ENCODE results near the gene FBXL7.

The FBXL7 gene

DNA sequence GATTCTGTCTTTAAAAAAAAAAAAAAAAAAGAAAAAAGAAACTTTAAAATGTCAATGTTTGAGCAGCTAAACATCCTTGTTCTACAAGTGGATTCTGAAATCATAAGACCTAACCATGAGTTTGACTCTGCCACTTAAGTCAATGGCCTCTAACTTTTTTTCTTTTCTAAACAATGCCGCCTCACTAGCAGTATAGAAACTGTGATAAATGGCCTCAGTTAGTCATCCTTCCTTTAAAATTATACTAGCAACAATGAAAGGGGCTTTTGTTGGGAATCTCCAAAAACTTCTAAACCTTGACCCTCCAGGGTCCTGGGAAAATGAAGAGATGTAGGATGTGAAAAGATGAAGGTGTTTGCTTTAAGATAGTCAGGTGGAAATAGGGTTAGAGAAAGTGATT lies 71.1 kb downstream of the FBXL7 start:
- Histone ChIP-seq H3K9me3 (ENCODE audit: severe bottlenecking) (peaks cover 3% of the 10 kb centered on the region), H3K27me3 (ENCODE audit: insufficient read depth, low read depth, severe bottlenecking) (no peaks in the 10 kb centered on the region), H3K36me3 (no peaks in the 10 kb centered on the region), H3K27ac (no peak overlapping the region), H3K4me3 (ENCODE audit: low read depth, low read length) (no peak overlapping the region)
- TF ChIP-seq, protein P1, sequence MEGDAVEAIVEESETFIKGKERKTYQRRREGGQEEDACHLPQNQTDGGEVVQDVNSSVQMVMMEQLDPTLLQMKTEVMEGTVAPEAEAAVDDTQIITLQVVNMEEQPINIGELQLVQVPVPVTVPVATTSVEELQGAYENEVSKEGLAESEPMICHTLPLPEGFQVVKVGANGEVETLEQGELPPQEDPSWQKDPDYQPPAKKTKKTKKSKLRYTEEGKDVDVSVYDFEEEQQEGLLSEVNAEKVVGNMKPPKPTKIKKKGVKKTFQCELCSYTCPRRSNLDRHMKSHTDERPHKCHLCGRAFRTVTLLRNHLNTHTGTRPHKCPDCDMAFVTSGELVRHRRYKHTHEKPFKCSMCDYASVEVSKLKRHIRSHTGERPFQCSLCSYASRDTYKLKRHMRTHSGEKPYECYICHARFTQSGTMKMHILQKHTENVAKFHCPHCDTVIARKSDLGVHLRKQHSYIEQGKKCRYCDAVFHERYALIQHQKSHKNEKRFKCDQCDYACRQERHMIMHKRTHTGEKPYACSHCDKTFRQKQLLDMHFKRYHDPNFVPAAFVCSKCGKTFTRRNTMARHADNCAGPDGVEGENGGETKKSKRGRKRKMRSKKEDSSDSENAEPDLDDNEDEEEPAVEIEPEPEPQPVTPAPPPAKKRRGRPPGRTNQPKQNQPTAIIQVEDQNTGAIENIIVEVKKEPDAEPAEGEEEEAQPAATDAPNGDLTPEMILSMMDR (IDR thresholded peaks at IDR 0.05; ENCODE audit: low read depth, low read length), result no peak
- DNase-seq, result no peak

DNA sequence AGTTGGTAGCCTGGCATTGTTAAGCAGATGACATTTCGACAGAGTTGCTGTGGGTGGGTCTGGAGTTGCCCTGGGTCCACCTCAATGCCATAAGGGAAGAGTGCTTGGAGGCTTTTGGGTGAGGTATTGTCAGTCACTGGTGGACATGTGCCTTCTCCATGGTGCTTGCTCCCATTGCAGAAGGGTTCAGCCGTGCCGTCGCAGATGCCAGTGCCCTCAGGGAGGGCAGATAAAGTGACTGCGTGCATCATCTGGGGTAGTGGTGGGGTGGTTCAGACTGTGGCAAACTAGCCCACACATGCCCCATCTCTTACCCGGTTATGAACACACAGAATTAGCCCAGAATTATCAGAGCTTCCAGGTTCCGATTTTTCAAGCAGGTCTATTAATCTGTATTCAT lies 71.6 kb downstream of the FBXL7 start:
- DNase-seq, result no peak
- Histone ChIP-seq H3K36me3 (no peaks in the 10 kb centered on the region), H3K4me3 (ENCODE audit: low read depth, low read length) (no peak overlapping the region), H3K27ac (no peak overlapping the region), H3K27me3 (ENCODE audit: insufficient read depth, low read depth, severe bottlenecking) (no peaks in the 10 kb centered on the region), H3K9me3 (ENCODE audit: severe bottlenecking) (peaks cover 3% of the 10 kb centered on the region)
- TF ChIP-seq, protein P1 (IDR thresholded peaks at IDR 0.05; ENCODE audit: low read depth, low read length), result no peak

DNA sequence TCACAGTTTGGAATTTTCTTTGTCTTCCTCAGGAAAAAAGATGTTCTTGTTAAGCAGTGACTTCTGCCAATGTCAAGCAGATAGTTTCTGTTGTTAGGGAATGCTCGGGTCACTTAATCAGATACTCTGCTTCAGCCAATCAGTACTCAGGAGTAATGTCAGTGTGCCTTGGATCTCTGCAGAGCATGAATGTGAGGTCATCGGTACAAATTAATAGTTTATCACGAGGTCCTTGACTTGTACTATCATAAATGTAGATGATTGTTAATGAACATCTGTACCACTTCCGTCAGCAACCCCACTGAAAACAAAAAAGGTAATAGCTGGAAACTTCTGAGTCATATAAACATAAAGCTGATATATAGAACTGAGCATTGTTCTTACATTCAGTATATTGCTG lies 73.6 kb downstream of the FBXL7 start:
- TF ChIP-seq, protein P1 (IDR thresholded peaks at IDR 0.05; ENCODE audit: low read depth, low read length), result no peak
- H3K9me3 ChIP-seq (ENCODE audit: severe bottlenecking), result peaks cover 3% of the 10 kb centered on the region
- no peak overlapping the region for H3K27ac ChIP-seq
- no peaks in the 10 kb centered on the region for H3K27me3 ChIP-seq (ENCODE audit: insufficient read depth, low read depth, severe bottlenecking)
- H3K36me3 ChIP-seq, result no peaks in the 10 kb centered on the region
- no peak overlapping the region for H3K4me3 ChIP-seq (ENCODE audit: low read depth, low read length)
- DNase-seq, result no peak

DNA sequence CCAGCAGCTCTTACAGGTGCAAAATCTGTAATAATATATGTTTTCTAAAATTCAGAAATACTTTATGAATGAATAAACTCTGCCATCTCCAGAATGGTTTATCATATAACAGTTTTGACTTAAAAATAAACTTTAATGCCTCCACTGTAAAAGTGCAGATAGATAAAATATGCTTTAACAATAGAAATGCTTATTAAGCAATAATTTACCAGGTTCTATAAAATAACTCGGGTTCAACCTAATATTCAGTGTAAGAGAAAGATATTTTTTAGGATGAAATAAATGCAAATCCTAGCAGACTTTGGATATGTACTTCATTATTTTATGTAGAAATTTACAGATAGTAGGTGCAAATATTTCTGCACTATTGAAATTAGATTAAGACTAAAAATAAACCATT lies 74.1 kb downstream of the FBXL7 start:
- no peak for DNase-seq
- peaks cover 3% of the 10 kb centered on the region for H3K9me3 ChIP-seq (ENCODE audit: severe bottlenecking)
- H3K4me3 ChIP-seq (ENCODE audit: low read depth, low read length), result no peak overlapping the region
- TF ChIP-seq, protein P1 (IDR thresholded peaks at IDR 0.05; ENCODE audit: low read depth, low read length), result no peak
- no peaks in the 10 kb centered on the region for H3K27me3 ChIP-seq (ENCODE audit: insufficient read depth, low read depth, severe bottlenecking)
- H3K27ac ChIP-seq, result no peak overlapping the region
- H3K36me3 ChIP-seq, result no peaks in the 10 kb centered on the region

DNA sequence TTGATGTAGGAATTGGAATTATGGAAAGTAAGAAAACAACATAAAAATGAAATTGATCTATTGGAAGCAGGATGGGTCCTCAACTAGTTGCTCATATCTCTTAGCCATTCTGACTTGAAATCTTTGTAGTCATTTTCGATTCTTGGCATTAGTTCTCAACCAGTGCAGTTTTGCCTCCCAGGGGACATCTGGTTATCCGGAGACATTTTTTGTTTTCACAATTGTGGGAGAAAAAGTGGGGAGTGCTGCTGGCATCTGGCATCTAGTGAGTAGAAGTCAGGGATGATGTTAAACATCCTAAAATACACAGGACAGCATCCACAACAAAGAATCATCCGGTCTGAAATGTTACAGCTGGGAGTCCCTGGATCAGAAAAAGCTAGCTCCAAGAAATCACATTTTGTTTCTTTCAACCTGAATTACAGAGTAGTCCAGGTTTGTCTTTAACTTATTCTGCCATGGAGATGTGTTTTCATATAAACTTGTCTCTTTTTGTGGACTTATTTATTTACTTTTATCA lies 74.9 kb downstream of the FBXL7 start:
- TF ChIP-seq, protein P1 (IDR thresholded peaks at IDR 0.05; ENCODE audit: low read depth, low read length), result no peak
- Histone ChIP-seq H3K4me3 (ENCODE audit: low read depth, low read length) (no peak overlapping the region), H3K27me3 (ENCODE audit: insufficient read depth, low read depth, severe bottlenecking) (no peaks in the 10 kb centered on the region), H3K9me3 (ENCODE audit: severe bottlenecking) (peaks cover 3% of the 10 kb centered on the region), H3K27ac (no peak overlapping the region), H3K36me3 (no peaks in the 10 kb centered on the region)
- DNase-seq, result no peak

DNA sequence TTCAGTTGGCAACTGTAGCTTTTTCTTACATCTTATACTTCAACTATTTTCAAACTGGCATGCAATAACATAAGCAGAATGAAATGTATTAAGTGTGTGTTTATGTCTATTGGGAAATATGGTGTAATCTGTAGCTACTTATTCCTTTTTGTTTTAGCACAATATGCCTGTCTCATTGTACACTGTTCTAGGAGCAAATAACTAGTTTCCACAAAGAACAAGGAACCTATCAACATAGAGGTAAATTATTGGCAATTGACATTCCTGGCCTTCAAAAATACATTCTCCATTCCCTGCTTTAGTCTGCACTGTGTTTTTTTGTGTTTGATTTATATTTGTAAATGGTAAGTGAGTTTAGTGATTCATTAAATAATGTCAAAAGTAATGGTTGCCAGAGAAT lies 75.7 kb downstream of the FBXL7 start:
- TF ChIP-seq, protein P1 (IDR thresholded peaks at IDR 0.05; ENCODE audit: low read depth, low read length), result no peak
- DNase-seq, result no peak
- Histone ChIP-seq H3K27me3 (ENCODE audit: insufficient read depth, low read depth, severe bottlenecking) (no peaks in the 10 kb centered on the region), H3K36me3 (no peaks in the 10 kb centered on the region), H3K9me3 (ENCODE audit: severe bottlenecking) (no peaks in the 10 kb centered on the region), H3K27ac (no peak overlapping the region), H3K4me3 (ENCODE audit: low read depth, low read length) (no peak overlapping the region)

Measured in WERI-Rb-1 (cell line).